GM19035 (cell line): ENCODE data around the gene SEMA4D.
"Not testable (repeated sequence)": the region's sequence is repeated elsewhere in the genome, so short reads cannot be mapped to it uniquely, and the experiment has no call there.

Experiments used
- ATAC-seq: cut with Tn5 transposase; IDR thresholded peaks from one replicate; pipeline ENCODE4 v1.9.1; 2021; ENCODE audit not compliant: unreplicated experiment

Gene SEMA4D

GRCh38 chr9:89482901-89483361 lies 15.0 kb downstream of the SEMA4D start:
- no peak for ATAC-seq

GRCh38 chr9:89482056-89482851 lies 15.7 kb downstream of the SEMA4D start:
- ATAC-seq: no peak

GRCh38 chr9:89481538-89481915 lies 16.4 kb downstream of the SEMA4D start:
- no peak for ATAC-seq

- ATAC-seq: no peak
Measured at GRCh38 chr9:89480825-89481537, 16.9 kb downstream of the SEMA4D start.

- ATAC-seq: not testable (repeated sequence)
Measured at GRCh38 chr9:89480372-89480771, 17.5 kb downstream of the SEMA4D start.

- ATAC-seq: not testable (repeated sequence)
Measured at GRCh38 chr9:89479669-89480011, 18.3 kb downstream of the SEMA4D start.

- no peak for ATAC-seq
Measured at GRCh38 chr9:89478821-89479668, 18.9 kb downstream of the SEMA4D start.

GRCh38 chr9:89477811-89478630 lies 19.9 kb downstream of the SEMA4D start:
- no peak for ATAC-seq

- no peak for ATAC-seq
Measured at GRCh38 chr9:89477384-89477783, 20.5 kb downstream of the SEMA4D start.

- no peak for ATAC-seq
Measured at GRCh38 chr9:89476546-89476945, 21.4 kb downstream of the SEMA4D start.

GRCh38 chr9:89475891-89476440 lies 21.9 kb downstream of the SEMA4D start:
- no peak for ATAC-seq

GRCh38 chr9:89474939-89475338 lies 23.0 kb downstream of the SEMA4D start:
- no peak for ATAC-seq

GRCh38 chr9:89473762-89474469 lies 24.0 kb downstream of the SEMA4D start:
- no peak for ATAC-seq

GRCh38 chr9:89471796-89472320 lies 26.1 kb downstream of the SEMA4D start:
- not testable (repeated sequence) for ATAC-seq

- no peak for ATAC-seq
Measured at GRCh38 chr9:89471390-89471789, 26.5 kb downstream of the SEMA4D start.

GRCh38 chr9:89470224-89470839 lies 27.6 kb downstream of the SEMA4D start:
- ATAC-seq: no peak

GRCh38 chr9:89469003-89469402 lies 28.9 kb downstream of the SEMA4D start:
- ATAC-seq: no peak

- ATAC-seq: no peak
Measured at GRCh38 chr9:89468281-89468960, 29.5 kb downstream of the SEMA4D start.

GRCh38 chr9:89467278-89467625 lies 30.7 kb downstream of the SEMA4D start:
- ATAC-seq: no peak
